Left ventricle myocardium inferior (tissue), 1 donor: Measurements from ENCODE around the gene PTPRN2. TPM values are rescaled to one million over a fixed set of nuclear protein-coding genes. Genes with fewer than 3 reads are reported as not detected.

ENCODE experiments used
- DNase-seq: peaks from one replicate; pipeline ENCODE4 v3.0.0-alpha.2; 2020
- H3K27ac ChIP-seq: fragments of 200-600 bp; replicated peaks from 2 replicates; pipeline ENCODE4 v1.8.0; 2021
- H3K27me3 ChIP-seq: fragments of 200-600 bp; 2 replicates; pipeline ENCODE4 v1.8.0; 2021; ENCODE audit warnings: low read depth
- H3K36me3 ChIP-seq: fragments of 200-600 bp; 2 replicates; pipeline ENCODE4 v1.8.0; 2021
- H3K4me1 ChIP-seq: fragments of 200-600 bp; 2 replicates; pipeline ENCODE4 v1.8.0; 2021
- H3K4me3 ChIP-seq: fragments of 200-600 bp; 2 replicates; pipeline ENCODE4 v1.8.0; 2021; ENCODE audit warnings: mild to moderate bottlenecking, moderate library complexity
- H3K9me3 ChIP-seq: fragments of 200-600 bp; replicated peaks from 2 replicates; pipeline ENCODE4 v1.8.0; 2021
- CTCF ChIP-seq: fragments of 200-600 bp; IDR thresholded peaks from 2 replicates; pipeline ENCODE4 v1.8.0; 2021; ENCODE audit warnings: antibody characterized with exemption, mild to moderate bottlenecking, borderline replicate concordance
- intact Hi-C: fragments of 100-400 bp; cut with micrococcal nuclease; formaldehyde crosslinking; loops from one replicate; pipeline ENCODE4 v1.11.0; 2022
- total RNA-seq: library from RNA; stranded (reverse); fragmentation: NEBNext Ultra II Directional; extraction: Animal tissue kit (Norgen Biotek cat#: 25700); gene quantifications from one replicate; pipeline ENCODE4 v1.2.1, GENCODE V29; 2021
- donor health status: DM: no; HTN: yes; CAD: no; lungs with severe emphysema.

The PTPRN2 gene
- total RNA-seq, 1 donor from 2014 or later, result 1.3 TPM

- Histone ChIP-seq H3K4me3 (no peak overlapping the region), H3K36me3 (no peaks in the 10 kb centered on the region), H3K4me1 (no peaks in the 10 kb centered on the region), H3K27me3 (peaks cover 45% of the 10 kb centered on the region), H3K27ac (no peak overlapping the region), H3K9me3 (peaks cover 36% of the 10 kb centered on the region)
- DNase-seq, result no peak
- intact Hi-C loops, result no loop called here
- TF ChIP-seq CTCF, result no peak
Measured at GRCh38 chr7:157946398-157947060, 641.1 kb downstream of the PTPRN2 start.

GRCh38 chr7:157945401-157945800 is 642.2 kb downstream of the PTPRN2 start:
- Histone ChIP-seq H3K4me1 (no peaks in the 10 kb centered on the region), H3K4me3 (no peak overlapping the region), H3K27ac (no peak overlapping the region), H3K27me3 (peaks cover 36% of the 10 kb centered on the region), H3K9me3 (peaks cover 31% of the 10 kb centered on the region), H3K36me3 (no peaks in the 10 kb centered on the region)
- TF ChIP-seq CTCF, result no peak
- intact Hi-C loops, result no loop called here
- no peak for DNase-seq

GRCh38 chr7:157944734-157945291 is 642.8 kb downstream of the PTPRN2 start:
- intact Hi-C loops, result no loop called here
- TF ChIP-seq CTCF, result no peak
- Histone ChIP-seq H3K27ac (no peak overlapping the region), H3K4me1 (no peaks in the 10 kb centered on the region), H3K27me3 (peaks cover 33% of the 10 kb centered on the region), H3K36me3 (no peaks in the 10 kb centered on the region), H3K4me3 (no peak overlapping the region), H3K9me3 (peaks cover 25% of the 10 kb centered on the region)
- no peak for DNase-seq

- Histone ChIP-seq H3K27me3 (peaks cover 41% of the 10 kb centered on the region), H3K27ac (no peak overlapping the region), H3K36me3 (no peaks in the 10 kb centered on the region), H3K4me1 (no peaks in the 10 kb centered on the region), H3K4me3 (no peak overlapping the region), H3K9me3 (peaks cover 25% of the 10 kb centered on the region)
- DNase-seq, result no peak
- intact Hi-C loops, result no loop called here
- TF ChIP-seq CTCF, result no peak
Measured at GRCh38 chr7:157944051-157944450, 643.6 kb downstream of the PTPRN2 start.

- no peaks in the 10 kb centered on the region for H3K4me1 ChIP-seq
- no peak overlapping the region for H3K27ac ChIP-seq
- intact Hi-C loops, result no loop called here
- TF ChIP-seq CTCF, result no peak
- no peaks in the 10 kb centered on the region for H3K36me3 ChIP-seq
- no peak overlapping the region for H3K4me3 ChIP-seq
- H3K27me3 ChIP-seq, result peaks cover 43% of the 10 kb centered on the region
- peaks cover 23% of the 10 kb centered on the region for H3K9me3 ChIP-seq
- DNase-seq, result no peak
Measured at GRCh38 chr7:157943561-157943960, 644.1 kb downstream of the PTPRN2 start.
